A549 treated with RU486 at 1 μM for 4 hours (cell line): Measurements from ENCODE around the gene OR4D9. TPM values are rescaled to one million over a fixed set of nuclear protein-coding genes. Genes with fewer than 3 reads are reported as not detected.

Source experiments
- total RNA-seq: library from RNA; stranded (reverse); fragments of 200-300 nt; extraction: Qiagen RNA extraction; gene quantifications from 5 replicates; pipeline ENCODE4 v1.2.3, GENCODE V29; 2022; ENCODE audit warnings: low read depth

Gene OR4D9
- total RNA-seq: not detected in 5 replicates

DNA sequence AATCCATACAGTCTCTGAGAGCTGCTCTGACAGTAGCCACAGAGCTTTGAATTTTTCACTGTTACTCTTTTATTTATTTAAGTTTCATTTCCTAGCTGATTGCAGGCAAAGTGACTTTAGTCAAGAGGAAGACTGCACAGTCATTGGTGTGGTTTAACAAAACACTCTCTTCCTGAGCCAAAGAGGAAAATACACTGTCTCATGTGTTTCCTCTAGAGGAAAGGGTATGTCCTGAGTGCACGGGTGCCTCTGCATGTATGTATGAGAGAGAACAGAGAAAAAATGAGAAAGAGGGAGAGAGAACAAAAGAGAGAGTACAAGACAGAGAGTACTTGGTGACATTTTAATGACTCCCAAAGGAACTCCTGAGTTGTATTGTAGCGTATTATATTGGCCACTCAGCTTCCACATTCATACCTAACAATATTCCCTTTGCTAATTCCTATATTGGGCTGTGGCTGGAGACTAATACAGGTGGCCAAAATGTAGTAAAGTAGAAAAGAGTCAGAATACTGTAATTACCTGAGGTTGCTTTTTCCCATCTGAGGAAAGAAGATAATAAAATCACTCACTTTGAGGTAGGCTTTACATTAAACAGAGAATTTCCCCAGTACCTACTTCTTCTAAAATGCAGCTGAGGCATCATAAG lies at the start of gene OR4D9:
Gene OR4D9, plus strand, starts transcription at position 599 of the 649 bp plus-strand sequence. CDS start 3,374 bp downstream, outside the sequence.

DNA sequence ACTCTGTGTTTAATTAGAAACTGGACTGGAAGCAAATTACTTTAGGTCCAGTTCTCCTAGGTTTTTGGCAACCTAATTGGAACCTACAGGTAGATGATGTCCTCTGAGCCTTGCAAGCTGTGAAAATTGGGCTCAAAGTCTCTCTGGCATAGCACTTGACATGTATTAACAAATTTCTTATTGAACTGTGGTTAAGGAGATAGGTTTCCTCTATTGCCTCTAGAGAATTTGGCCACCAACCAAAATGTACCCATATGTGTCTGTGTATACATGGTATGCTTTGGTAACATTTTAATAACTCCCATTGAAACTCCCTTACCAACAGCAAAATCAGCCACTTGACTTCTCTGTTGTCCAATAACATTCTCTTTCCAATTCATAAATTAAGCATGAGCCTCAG lies 38.3 kb upstream of the OR4D9 start, which contains the start of gene OR4D10:
Gene OR4D10, plus strand, starts transcription at position 301 of the 400 bp plus-strand sequence. CDS start 4,115 bp downstream, outside the sequence.

DNA sequence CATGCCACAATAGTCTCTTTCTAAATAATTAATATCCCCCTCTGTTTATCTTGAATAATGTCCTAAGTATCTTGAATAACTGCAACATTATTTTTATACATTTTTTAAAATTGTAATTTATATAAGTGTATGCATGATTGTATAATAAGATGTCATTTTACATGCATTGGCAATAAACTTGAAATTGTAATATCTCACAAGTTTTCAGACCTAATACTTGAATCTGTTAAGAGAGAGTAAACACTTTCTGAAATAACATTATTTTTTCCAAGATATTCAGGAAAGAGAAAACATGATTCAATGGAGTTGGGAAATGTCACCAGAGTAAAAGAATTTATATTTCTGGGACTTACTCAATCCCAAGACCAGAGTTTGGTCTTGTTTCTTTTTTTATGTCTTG lies 8.1 kb upstream of the OR4D9 start, which contains the start of gene OR4D11:
Gene OR4D11, plus strand, starts transcription at position 301 of the 400 bp plus-strand sequence. Its CDS starts 0 bp downstream, at position 301.

Other genes starting within 250 kb of the OR4D9 start
- gene OR5AN1, start 152.6 kb upstream of the OR4D9 start, total RNA-seq: not detected in 5 replicates
- not detected in 5 replicates for gene OR5A2, start 85.1 kb upstream of the OR4D9 start, total RNA-seq
- gene OR5A1, start 75.1 kb upstream of the OR4D9 start, total RNA-seq: not detected in 5 replicates
- gene OR4D6, start 54.6 kb upstream of the OR4D9 start, total RNA-seq: not detected in 5 replicates
- gene OR4D10, start 38.2 kb upstream of the OR4D9 start, total RNA-seq: not detected in 5 replicates
- not detected in 5 replicates for gene OR4D11, start 8.0 kb upstream of the OR4D9 start, total RNA-seq
- 26.7 to 29.9 TPM (median 27.4 TPM) in 5 replicates for gene OSBP, start 104.2 kb downstream of the OR4D9 start, total RNA-seq
- 38.7 to 49.2 TPM (median 47.1 TPM) in 5 replicates for gene PATL1, start 157.5 kb downstream of the OR4D9 start, total RNA-seq
- not detected in 5 replicates for gene OR10V1, start 202.3 kb downstream of the OR4D9 start, total RNA-seq
- 24.1 to 30.8 TPM (median 29.3 TPM) in 5 replicates for gene STX3, start 243.8 kb downstream of the OR4D9 start, total RNA-seq